Measurements from ENCODE around the gene PRICKLE2.

DNA sequence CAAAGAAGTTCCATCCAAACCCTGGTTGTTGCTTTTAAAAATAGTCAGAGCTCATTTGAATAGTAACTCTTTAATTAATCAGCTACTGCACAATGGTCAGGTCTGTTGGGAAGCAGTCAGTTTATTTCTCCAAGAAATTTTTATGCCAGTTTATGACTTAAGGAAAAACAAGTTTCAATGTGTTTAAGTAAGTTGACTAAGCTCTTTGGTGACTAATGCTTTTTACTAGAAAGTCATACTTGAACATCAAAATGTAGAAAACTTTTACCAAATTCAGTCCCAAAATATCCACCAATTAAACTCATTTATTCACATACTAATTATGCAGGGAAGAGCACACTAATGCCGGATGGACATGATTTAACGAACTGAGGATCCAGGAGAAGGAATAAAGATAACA, 22.1 kb downstream of the PRICKLE2 start:
- TF ChIP-seq, protein P1, sequence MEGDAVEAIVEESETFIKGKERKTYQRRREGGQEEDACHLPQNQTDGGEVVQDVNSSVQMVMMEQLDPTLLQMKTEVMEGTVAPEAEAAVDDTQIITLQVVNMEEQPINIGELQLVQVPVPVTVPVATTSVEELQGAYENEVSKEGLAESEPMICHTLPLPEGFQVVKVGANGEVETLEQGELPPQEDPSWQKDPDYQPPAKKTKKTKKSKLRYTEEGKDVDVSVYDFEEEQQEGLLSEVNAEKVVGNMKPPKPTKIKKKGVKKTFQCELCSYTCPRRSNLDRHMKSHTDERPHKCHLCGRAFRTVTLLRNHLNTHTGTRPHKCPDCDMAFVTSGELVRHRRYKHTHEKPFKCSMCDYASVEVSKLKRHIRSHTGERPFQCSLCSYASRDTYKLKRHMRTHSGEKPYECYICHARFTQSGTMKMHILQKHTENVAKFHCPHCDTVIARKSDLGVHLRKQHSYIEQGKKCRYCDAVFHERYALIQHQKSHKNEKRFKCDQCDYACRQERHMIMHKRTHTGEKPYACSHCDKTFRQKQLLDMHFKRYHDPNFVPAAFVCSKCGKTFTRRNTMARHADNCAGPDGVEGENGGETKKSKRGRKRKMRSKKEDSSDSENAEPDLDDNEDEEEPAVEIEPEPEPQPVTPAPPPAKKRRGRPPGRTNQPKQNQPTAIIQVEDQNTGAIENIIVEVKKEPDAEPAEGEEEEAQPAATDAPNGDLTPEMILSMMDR (conservative IDR thresholded peaks at IDR 0.05; ENCODE audit: low read depth, low read length) = no peak
- no peak for TF ChIP-seq EZH2 (IDR thresholded peaks at IDR 0.05; ENCODE audit: borderline replicate concordance, low read depth, low read length, poor library complexity, severe bottlenecking)

Data from A673 (cell line).